C4-2B (cell line): ENCODE measurements around the gene CTNNA3.

Experiments
- H3K27ac ChIP-seq: fragments of 450-650 bp; 2 replicates; pipeline ENCODE4 v1.5.1; 2017
- ZFX ChIP-seq: fragments of 450-650 bp; IDR thresholded peaks from 2 replicates; pipeline ENCODE4 v1.6.1; 2017
- TF ChIP-seq, protein P1 (sequence below): fragments of 450-650 bp; conservative IDR thresholded peaks from 2 replicates; pipeline ENCODE4 v1.5.1; 2017; ENCODE audit warnings: mild to moderate bottlenecking

The CTNNA3 gene

DNA sequence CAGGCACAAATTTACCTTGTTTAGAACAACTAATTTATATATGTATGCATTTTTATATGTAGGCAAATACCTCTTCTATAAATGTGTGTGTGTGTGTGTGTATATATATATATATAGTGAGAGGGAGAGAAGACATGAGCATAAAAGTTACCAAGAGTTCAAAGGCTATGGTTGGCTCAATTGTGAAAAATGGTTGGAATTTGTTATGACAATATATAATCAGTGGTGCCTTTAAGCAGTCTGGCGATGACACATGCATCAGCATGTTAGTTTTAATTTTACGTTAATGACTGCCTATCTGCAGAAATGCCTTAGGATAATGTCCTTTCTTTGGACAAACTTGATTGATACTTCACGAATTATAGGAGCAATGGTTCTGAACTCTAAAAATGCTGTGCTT, 1750.9 kb downstream of the CTNNA3 start:
- H3K27ac ChIP-seq: no peak overlapping the region
- TF ChIP-seq, protein P1, sequence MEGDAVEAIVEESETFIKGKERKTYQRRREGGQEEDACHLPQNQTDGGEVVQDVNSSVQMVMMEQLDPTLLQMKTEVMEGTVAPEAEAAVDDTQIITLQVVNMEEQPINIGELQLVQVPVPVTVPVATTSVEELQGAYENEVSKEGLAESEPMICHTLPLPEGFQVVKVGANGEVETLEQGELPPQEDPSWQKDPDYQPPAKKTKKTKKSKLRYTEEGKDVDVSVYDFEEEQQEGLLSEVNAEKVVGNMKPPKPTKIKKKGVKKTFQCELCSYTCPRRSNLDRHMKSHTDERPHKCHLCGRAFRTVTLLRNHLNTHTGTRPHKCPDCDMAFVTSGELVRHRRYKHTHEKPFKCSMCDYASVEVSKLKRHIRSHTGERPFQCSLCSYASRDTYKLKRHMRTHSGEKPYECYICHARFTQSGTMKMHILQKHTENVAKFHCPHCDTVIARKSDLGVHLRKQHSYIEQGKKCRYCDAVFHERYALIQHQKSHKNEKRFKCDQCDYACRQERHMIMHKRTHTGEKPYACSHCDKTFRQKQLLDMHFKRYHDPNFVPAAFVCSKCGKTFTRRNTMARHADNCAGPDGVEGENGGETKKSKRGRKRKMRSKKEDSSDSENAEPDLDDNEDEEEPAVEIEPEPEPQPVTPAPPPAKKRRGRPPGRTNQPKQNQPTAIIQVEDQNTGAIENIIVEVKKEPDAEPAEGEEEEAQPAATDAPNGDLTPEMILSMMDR: no peak
- TF ChIP-seq ZFX: no peak

- H3K27ac ChIP-seq: no peak overlapping the region
- TF ChIP-seq, protein P1: no peak
- no peak for TF ChIP-seq ZFX
These were observed 1752.5 kb downstream of the CTNNA3 start for GRCh38 chr10:65943451-65943850.

GRCh38 chr10:65940816-65941662, 1755.0 kb downstream of the CTNNA3 start:
- H3K27ac ChIP-seq: no peak overlapping the region
- TF ChIP-seq, protein P1: no peak
- TF ChIP-seq ZFX: no peak

- H3K27ac ChIP-seq: no peak overlapping the region
- TF ChIP-seq, protein P1: no peak
- no peak for TF ChIP-seq ZFX
These were observed 1755.9 kb downstream of the CTNNA3 start for GRCh38 chr10:65940105-65940504.

DNA sequence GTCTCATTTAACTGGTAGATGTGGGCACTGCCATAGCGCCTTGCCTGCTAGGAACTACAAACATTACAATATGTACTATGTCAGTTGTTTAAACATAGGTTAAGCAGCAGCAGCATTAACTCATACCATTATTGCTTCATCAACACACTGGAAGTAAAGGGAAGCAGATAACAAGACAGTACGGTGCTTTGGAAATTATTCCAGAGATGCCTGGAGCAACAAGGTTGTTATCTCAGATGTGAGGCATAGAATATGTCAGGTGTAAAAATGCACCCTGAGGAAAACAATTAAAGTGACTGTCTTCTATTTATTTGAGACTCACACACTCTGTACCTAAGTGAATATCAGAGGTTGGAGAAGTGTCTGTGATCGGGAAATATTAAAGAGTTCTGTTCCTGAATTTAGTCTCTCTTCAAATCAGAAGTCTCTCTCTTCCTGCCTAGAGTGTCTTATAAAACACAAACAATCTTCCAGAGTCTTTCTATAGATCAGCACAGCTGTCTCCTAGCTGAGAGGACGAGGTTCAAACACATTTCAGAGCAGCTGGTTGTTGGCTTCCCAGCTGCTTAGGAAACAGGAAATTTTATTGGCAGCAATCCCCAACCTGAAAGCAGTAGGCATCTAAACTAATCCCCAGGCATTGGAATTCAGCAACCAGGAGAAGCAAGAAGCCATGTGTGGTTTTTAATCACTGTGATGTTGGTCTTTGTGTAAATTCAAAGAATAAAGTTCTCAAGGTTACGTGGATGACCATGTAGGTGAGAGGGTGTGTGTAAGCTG, 1764.5 kb downstream of the CTNNA3 start:
- no peak overlapping the region for H3K27ac ChIP-seq
- no peak for TF ChIP-seq ZFX
- TF ChIP-seq, protein P1: no peak

DNA sequence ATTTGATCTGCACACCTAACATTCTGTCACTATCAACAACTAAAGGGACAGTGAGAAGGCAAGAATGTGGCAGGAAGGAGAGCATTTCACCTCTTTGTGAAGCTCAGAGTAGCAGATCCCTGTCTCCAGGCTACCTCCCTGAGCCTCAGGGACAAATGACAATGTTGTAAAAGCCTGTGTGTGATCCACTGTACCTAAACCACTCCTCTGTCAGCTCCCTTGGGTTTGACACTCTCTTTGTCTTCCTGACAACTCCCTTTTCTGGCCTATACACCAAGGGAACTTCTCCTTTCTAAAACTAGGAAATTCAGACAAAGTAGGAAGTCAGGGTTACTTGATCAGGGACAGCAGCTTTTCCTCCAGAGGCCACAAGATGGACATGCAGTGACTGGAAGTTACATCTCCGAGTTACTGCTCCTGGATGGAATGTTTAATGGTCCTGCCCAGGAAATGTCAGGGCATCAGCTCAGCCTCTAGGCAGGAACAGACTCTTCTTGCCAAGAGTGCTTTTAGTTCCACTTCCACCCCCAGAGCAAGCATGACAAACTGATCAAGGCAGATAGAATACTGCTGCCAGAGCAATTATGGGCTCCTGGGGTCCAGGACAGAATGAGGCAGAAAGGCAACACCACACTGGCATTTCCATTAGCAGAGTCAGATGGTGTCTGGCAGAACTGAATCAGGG, 1784.7 kb downstream of the CTNNA3 start:
- no peak overlapping the region for H3K27ac ChIP-seq

More for the DNA sequence above, 1784.7 kb downstream of the CTNNA3 start:
- TF ChIP-seq, protein P1: no peak
- no peak for TF ChIP-seq ZFX
